Transverse colon (tissue), 4 donors: ENCODE measurements around the gene CENPE. TPM values are rescaled to one million over a fixed set of nuclear protein-coding genes. Genes with fewer than 3 reads are reported as not detected.

Experiments
- DNase-seq: peaks from one replicate; pipeline ENCODE4 v3.0.0-alpha.2; 2019
- H3K27ac ChIP-seq, 4 donors: fragments of 200-600 bp; sonication (generic); 2 replicates each; pipeline ENCODE4 v1.5.1; 2016 to 2018; ENCODE audit warnings: inconsistent platforms in 4 of 4
- H3K27me3 ChIP-seq: fragments of 200-600 bp; sonication (generic); 2 replicates; pipeline ENCODE4 v1.5.1; 2017; ENCODE audit warnings: inconsistent platforms
- H3K36me3 ChIP-seq, 4 donors: fragments of 200-600 bp; sonication (generic); 2 replicates each; pipeline ENCODE4 v1.5.1; 2017 to 2019; ENCODE audit warnings: inconsistent platforms in 4 of 4
- H3K4me1 ChIP-seq, 4 donors: fragments of 200-600 bp; sonication (generic); 2 replicates each; pipeline ENCODE4 v1.5.1; 2017 to 2020; ENCODE audit warnings: inconsistent platforms in 4 of 4
- H3K4me3 ChIP-seq, 4 donors: fragments of 200-600 bp; sonication (generic); 1 replicate in 1 of 4; 2 replicates in 3 of 4; pipeline versions ENCODE4 v1.5.1 to v1.6.1; 2017 to 2019; ENCODE audit warnings: inconsistent platforms in 4 of 4
- H3K9me3 ChIP-seq, 2 donors: fragments of 200-600 bp; sonication (generic); 2 replicates each; pipeline ENCODE4 v1.5.1; 2017 to 2019; ENCODE audit warnings: inconsistent platforms in 2 of 2
- CTCF ChIP-seq, 5 experiments: fragments of 200-600 bp in 3 of 5; fragments of 450-650 bp in 2 of 5; sonication (generic) in 3 of 5; IDR thresholded peaks; 1 replicate in 2 of 5; 2 replicates in 3 of 5; pipeline ENCODE4 v1.5.1; 2016 to 2017; ENCODE audit warnings: antibody characterized with exemption in 5 of 5, inconsistent platforms in 3 of 5, mild to moderate bottlenecking in 2 of 5, moderate library complexity in 1 of 5
- EP300 ChIP-seq: sonication (generic); formaldehyde crosslinking; IDR thresholded peaks from one replicate; pipeline ENCODE4 v1.6.1; 2017; ENCODE audit warnings: antibody characterized with exemption, low read depth
- POLR2A ChIP-seq: fragments of 450-650 bp; IDR thresholded peaks from one replicate; pipeline ENCODE4 v1.6.1; 2016; ENCODE audit warnings: antibody characterized with exemption, mild to moderate bottlenecking, moderate library complexity
- POLR2AphosphoS5 ChIP-seq, 3 donors: sonication (generic); formaldehyde crosslinking; IDR thresholded peaks; one replicate each; pipeline ENCODE4 v1.6.1; 2016; ENCODE audit warnings: antibody characterized with exemption in 3 of 3
- WGBS, 2 donors: methylation state at CpG; one replicate each; pipeline ENCODE4 v1.1.5; 2018; ENCODE audit warnings: low coverage in 1 of 2; 5-methylcytosine and 5-hydroxymethylcytosine counted together
- in situ Hi-C, 4 donors: fragments of 200-750 bp; cut with MboI; loops; one replicate each; pipeline versions ENCODE4 v1.15.0 to v1.15.1; 2017; ENCODE audit warnings: low sequenced_read_pairs in 3 of 4, low pct_ligation_motif_present in 1 of 4, low pct_unique_long_range_greater_than_20kb in 1 of 4
- intact Hi-C: fragments of 100-400 bp; cut with DNase I; formaldehyde crosslinking; loops from one replicate; pipeline ENCODE4 v1.15.1; 2023; ENCODE audit warnings: low total_unique reads
- total RNA-seq, 4 donors: library from RNA; depleted of rRNA; stranded (reverse); fragments of >200 nt; gene quantifications; one replicate each; pipeline ENCODE4 v1.1.0, GENCODE V29; 2016

CENPE gene
- total RNA-seq, 4 donors from 2014 or later: 1.1 to 3.5 (median 2.8) TPM; not detected in 1

- no peak overlapping the region for H3K27ac ChIP-seq
- no peaks in the 10 kb centered on the region for H3K36me3 ChIP-seq
- no peak for DNase-seq
- WGBS, 2 donors: 93 to 96% methylated on average over 2 of the region's 2 CpGs
- TF ChIP-seq POLR2A (no peak), EP300 (no peak), CTCF (IDR thresholded peaks at IDR 0.05) (no peak)
- no peaks in the 10 kb centered on the region for H3K4me1 ChIP-seq
- H3K4me3 ChIP-seq: no peak overlapping the region
- no peaks in the 10 kb centered on the region for H3K9me3 ChIP-seq
- in situ Hi-C loops (loop anchor here in 1 of 4 donors (10.0 kb wide), 1 partner anchor 661 kb away; no protein-coding TSS in a partner anchor), intact Hi-C loops (no loop called here)
- H3K27me3 ChIP-seq: no peaks in the 10 kb centered on the region
Observed at GRCh38 chr4:103105558-103106356, 92.4 kb downstream of the CENPE start.

GRCh38 chr4:103104886-103105285, 93.3 kb downstream of the CENPE start:
- Histone ChIP-seq H3K4me1 (no peaks in the 10 kb centered on the region), H3K4me3 (no peak overlapping the region), H3K9me3 (no peaks in the 10 kb centered on the region), H3K36me3 (no peaks in the 10 kb centered on the region), H3K27ac (no peak overlapping the region), H3K27me3 (no peaks in the 10 kb centered on the region)
- DNase-seq: no peak
- WGBS, 2 donors: 85 to 96% methylated on average over 3 of the region's 3 CpGs
- intact Hi-C loops: no loop called here
- in situ Hi-C loops: loop anchor here in 1 of 4 donors (10.0 kb wide), 1 partner anchor 660 kb away; no protein-coding TSS in a partner anchor
- TF ChIP-seq EP300: no peak
- no peak for TF ChIP-seq POLR2A
- no peak for TF ChIP-seq CTCF (IDR thresholded peaks at IDR 0.05)
- TF ChIP-seq POLR2AphosphoS5 (IDR thresholded peaks at IDR 0.05): no peak

- no peaks in the 10 kb centered on the region for H3K27me3 ChIP-seq
- intact Hi-C loops (no loop called here), in situ Hi-C loops (loop anchor here in 1 of 4 donors (10.0 kb wide), 1 partner anchor 656 kb away; no protein-coding TSS in a partner anchor)
- no peaks in the 10 kb centered on the region for H3K36me3 ChIP-seq
- peaks cover 6 to 25% (median 14%) of the 10 kb centered on the region in 4 donors for H3K4me1 ChIP-seq
- no peak for TF ChIP-seq POLR2AphosphoS5 (IDR thresholded peaks at IDR 0.05)
- no peak for TF ChIP-seq EP300
- no peak for TF ChIP-seq CTCF (IDR thresholded peaks at IDR 0.05)
- TF ChIP-seq POLR2A: no peak
- no peak for DNase-seq
- H3K4me3 ChIP-seq: no peak overlapping the region
- 52 to 66% methylated on average over 2 to 5 of the region's 5 CpGs for WGBS, 2 donors
- H3K27ac ChIP-seq: no peak overlapping the region
- H3K9me3 ChIP-seq: no peaks in the 10 kb centered on the region
Observed at GRCh38 chr4:103100691-103101090, 97.5 kb downstream of the CENPE start.

- in situ Hi-C loops: loop anchor here in 1 of 4 donors (10.0 kb wide), 1 partner anchor 655 kb away; no protein-coding TSS in a partner anchor
- peak within 1 kb of the TSS; percentile 36 to 59 (median 48) for H3K4me3 ChIP-seq
- H3K27ac ChIP-seq: peak within 1 kb of the TSS; percentile 63 to 84 (median 73)
- H3K9me3 ChIP-seq: no peaks in the 10 kb centered on the region
- no peak for TF ChIP-seq EP300
- peak; percentile 39 for TF ChIP-seq POLR2A
- peak; percentile 73 to 88 (median 78) for TF ChIP-seq CTCF (IDR thresholded peaks at IDR 0.05)
- TF ChIP-seq POLR2AphosphoS5 (IDR thresholded peaks at IDR 0.05): peak; percentile 58 to 72 (median 71)
- H3K27me3 ChIP-seq: no peaks in the 10 kb centered on the region
- peaks cover 6 to 25% (median 14%) of the 10 kb centered on the region in 4 donors for H3K4me1 ChIP-seq
- intact Hi-C loops: loop anchor here (10.0 kb wide), 1 partner anchor 475 kb away; no protein-coding TSS in a partner anchor
- H3K36me3 ChIP-seq: no peaks in the 10 kb centered on the region
- 8 to 11% methylated on average over 10 to 11 of the region's 11 CpGs for WGBS, 2 donors
- peak; percentile 48 for DNase-seq
Observed at GRCh38 chr4:103099691-103100392, 98.3 kb downstream of the CENPE start, which contains the start of gene BDH2. Gene BDH2, minus strand, starts transcription at chr4:103099834. Its CDS starts 3,580 bp downstream, at chr4:103096254.
